ENCODE measurements around the gene SPIB. TPM values are rescaled to one million over a fixed set of nuclear protein-coding genes. Genes with fewer than 3 reads are reported as not detected.
A peak's percentile ranks its signal among the peaks of the same experiment; 100 is the strongest.

The SPIB gene
- total and polyA plus RNA-seq, 10 donors = 22.1 to 90.5 (median 41.3) TPM

- Histone ChIP-seq H3K36me3 (peaks cover 0 to 23% (median 0%) of the 10 kb centered on the region in 6 donors), H3K4me1 (peaks cover 0 to 86% (median 44%) of the 10 kb centered on the region in 6 donors), H3K27me3 (replicated peaks in 1 of 7) (peaks cover 0 to 59% (median 9%) of the 10 kb centered on the region in 7 donors), H3K27ac (peak overlapping the region in 6 of 8 donors; percentile 47 to 93 (median 84)), H3K4me3 (peak overlapping the region; percentile 28 to 81 (median 48)), H3K9me3 (no peaks in the 10 kb centered on the region)
- DNase-seq = no peak
- intact Hi-C loops (cut with DNase I; ENCODE audit: low total_unique reads) = loop anchor here (10.0 kb wide), 1 partner anchor 54 kb away; the partner anchor contains the start of gene NAPSA
- TF ChIP-seq CTCF (IDR thresholded peaks at IDR 0.05 in 8 of 11, conservative IDR thresholded peaks at IDR 0.05 in 3 of 11) (no peak), POLR2AphosphoS5 (IDR thresholded peaks at IDR 0.05) (no peak), POLR2A (IDR thresholded peaks at IDR 0.05) (no peak)
- WGBS, 5 donors = 9 to 15% (median 14%) methylated on average over 14 of the region's 14 CpGs
Measured at GRCh38 chr19:50419022-50419579, 363 bp downstream of the SPIB start.

- intact Hi-C loops (cut with DNase I; ENCODE audit: low total_unique reads) = loop anchor here (10.0 kb wide), 1 partner anchor 55 kb away; the partner anchor contains the start of gene NAPSA
- H3K36me3 ChIP-seq = peaks cover 0 to 28% (median 0%) of the 10 kb centered on the region in 6 donors
- no peaks in the 10 kb centered on the region for H3K9me3 ChIP-seq
- peaks cover 0 to 81% (median 42%) of the 10 kb centered on the region in 6 donors for H3K4me1 ChIP-seq
- TF ChIP-seq POLR2A (IDR thresholded peaks at IDR 0.05) (no peak), CTCF (IDR thresholded peaks at IDR 0.05 in 8 of 11, conservative IDR thresholded peaks at IDR 0.05 in 3 of 11) (no peak), POLR2AphosphoS5 (IDR thresholded peaks at IDR 0.05) (peak; percentile 64 to 75 (median 65))
- peak overlapping the region; percentile 28 to 81 (median 48) for H3K4me3 ChIP-seq
- WGBS, 5 donors = 7 to 16% (median 13%) methylated on average over 7 to 8 of the region's 8 CpGs
- H3K27ac ChIP-seq = peak overlapping the region; percentile 17 to 93 (median 66)
- no peak for DNase-seq
- peaks cover 0 to 59% (median 9%) of the 10 kb centered on the region in 7 donors for H3K27me3 ChIP-seq (replicated peaks in 1 of 7)
Measured at GRCh38 chr19:50419580-50420035, 870 bp downstream of the SPIB start.

- 24 to 38% (median 30%) methylated on average over 3 of the region's 3 CpGs for WGBS, 5 donors
- DNase-seq = no peak
- intact Hi-C loops (cut with DNase I; ENCODE audit: low total_unique reads) = no loop called here
- peaks cover 0 to 59% (median 9%) of the 10 kb centered on the region in 7 donors for H3K27me3 ChIP-seq (replicated peaks in 1 of 7)
- H3K9me3 ChIP-seq = no peaks in the 10 kb centered on the region
- H3K4me3 ChIP-seq = peak overlapping the region; percentile 28 to 81 (median 48)
- H3K27ac ChIP-seq = peak overlapping the region in 7 of 8 donors; percentile 17 to 93 (median 82)
- peaks cover 0 to 30% (median 0%) of the 10 kb centered on the region in 6 donors for H3K36me3 ChIP-seq
- H3K4me1 ChIP-seq = peaks cover 0 to 76% (median 37%) of the 10 kb centered on the region in 6 donors
- TF ChIP-seq POLR2A (IDR thresholded peaks at IDR 0.05) (no peak), POLR2AphosphoS5 (IDR thresholded peaks at IDR 0.05) (no peak), CTCF (IDR thresholded peaks at IDR 0.05 in 8 of 11, conservative IDR thresholded peaks at IDR 0.05 in 3 of 11) (no peak)
Measured at GRCh38 chr19:50420127-50420526, 1.4 kb downstream of the SPIB start.

- H3K4me3 ChIP-seq = peak overlapping the region in 3 of 8 donors; percentile 51 to 81 (median 63)
- peak overlapping the region in 3 of 8 donors; percentile 86 to 93 (median 86) for H3K27ac ChIP-seq
- H3K36me3 ChIP-seq = peaks cover 0 to 37% (median 0%) of the 10 kb centered on the region in 6 donors
- H3K27me3 ChIP-seq (replicated peaks in 1 of 7) = peaks cover 0 to 59% (median 9%) of the 10 kb centered on the region in 7 donors
- intact Hi-C loops (cut with DNase I; ENCODE audit: low total_unique reads) = no loop called here
- no peaks in the 10 kb centered on the region for H3K9me3 ChIP-seq
- H3K4me1 ChIP-seq = peaks cover 0 to 69% (median 31%) of the 10 kb centered on the region in 6 donors
- DNase-seq = no peak
- TF ChIP-seq CTCF (IDR thresholded peaks at IDR 0.05 in 8 of 11, conservative IDR thresholded peaks at IDR 0.05 in 3 of 11) (no peak), POLR2AphosphoS5 (IDR thresholded peaks at IDR 0.05) (no peak), POLR2A (IDR thresholded peaks at IDR 0.05) (no peak)
- WGBS, 5 donors = 54 to 76% (median 64%) methylated on average over 3 of the region's 3 CpGs
Measured at GRCh38 chr19:50420808-50421207, 2.1 kb downstream of the SPIB start.
